Adrenal gland (tissue), 12 donors: Measurements from ENCODE around the gene KRTAP1-1. TPM values are rescaled to one million over a fixed set of nuclear protein-coding genes. Genes with fewer than 3 reads are reported as not detected.

Experiments used
- DNase-seq, 7 donors: peaks; one replicate each; pipeline ENCODE4 v3.0.0-alpha.2; 2019 to 2020
- H3K27ac ChIP-seq, 5 donors: fragments of 200-600 bp; sonication (generic) in 4 of 5; 1 replicate in 3 of 5; 2 replicates in 2 of 5; pipeline versions ENCODE4 v1.5.1 to v1.8.0; 2016 to 2020; ENCODE audit warnings: mild to moderate bottlenecking in 1 of 5
- H3K27me3 ChIP-seq: fragments of 200-600 bp; 2 replicates; pipeline ENCODE4 v1.8.0; 2021
- H3K36me3 ChIP-seq, 2 donors: fragments of 200-600 bp; replicated peaks in 1 of 2; 1 replicate in 1 of 2; 2 replicates in 1 of 2; pipeline versions ENCODE4 v1.5.1 to v1.8.0; 2018 to 2022
- H3K4me1 ChIP-seq, 2 donors: fragments of 200-600 bp; replicated peaks in 1 of 2; 1 replicate in 1 of 2; 2 replicates in 1 of 2; pipeline versions ENCODE4 v1.5.1 to v1.8.0; 2018 to 2021
- H3K4me3 ChIP-seq, 4 donors: fragments of 200-600 bp; sonication (generic) in 3 of 4; one replicate each; pipeline ENCODE4 v1.5.1; 2016 to 2018
- H3K9me3 ChIP-seq, 3 donors: fragments of 200-600 bp; sonication (generic) in 1 of 3; replicated peaks in 1 of 3; 1 replicate in 2 of 3; 2 replicates in 1 of 3; pipeline versions ENCODE4 v1.5.1 to v1.8.0; 2016 to 2021
- POLR2A ChIP-seq, 2 donors: fragments of 450-650 bp; IDR thresholded peaks; one replicate each; pipeline ENCODE4 v1.6.1; 2017; ENCODE audit warnings: antibody characterized with exemption in 2 of 2, mild to moderate bottlenecking in 2 of 2, moderate library complexity in 1 of 2
- WGBS, 4 donors: extraction: QIAGEN DNeasy Blood & Tissue Kit in 2 of 4; methylation state at CpG; one replicate each; pipeline versions ENCODE4 v1.1.5 to v1.1.7; 2013 to 2017; 5-methylcytosine and 5-hydroxymethylcytosine counted together
- intact Hi-C, 2 donors: fragments of 100-400 bp; cut with DNase I; formaldehyde crosslinking; loops; one replicate each; pipeline versions ENCODE4 v1.14.1 to v1.15.0; 2022 to 2023
- polyA plus RNA-seq, 3 donors: library from polyadenylated mRNA; stranded (reverse); fragments of 200-250 nt in 2 of 3; fragments of 350-450 nt in 1 of 3; fragmentation: Illumina TruSeq in 1 of 3; extraction: RNeasy Lipid Tissue Mini Kit (QIAGEN cat#74804) in 1 of 3; gene quantifications; one replicate each; pipeline ENCODE4 v1.2.3, GENCODE V29; 2013 to 2014
- total RNA-seq, 9 donors: library from RNA; depleted of rRNA in 4 of 9; stranded (reverse); fragments of >200 nt in 4 of 9; fragments of 120-200 nt in 1 of 9; fragmentation: NEBNext Ultra II Directional in 1 of 9; extraction: Animal tissue kit (Norgen Biotek cat#: 25700) in 1 of 9; gene quantifications; one replicate each; pipeline versions ENCODE4 v1.1.0 to v1.2.4, GENCODE V29; 2013 to 2023
- TF ChIP-seq, protein P1 (sequence below), 6 experiments: fragments of 450-650 bp in 4 of 6; fragments of 200-600 bp in 2 of 6; sonication (generic) in 1 of 6; IDR thresholded peaks; 1 replicate in 5 of 6; 2 replicates in 1 of 6; pipeline versions ENCODE4 v1.5.1 to v1.8.0; 2016 to 2021; ENCODE audit warnings: antibody characterized with exemption in 6 of 6, mild to moderate bottlenecking in 2 of 6, moderate library complexity in 1 of 6
- donor health status: healthy with polysubstance abuse.
- donor health status: Bipolar disorder and iron deficiency.
- donor health status: DM: yes; HTN: yes; CAD: no.
- donor health status: DM: no; HTN: no; CAD: no.
- donor health status: DM: no; HTN: no; CAD: no.
- donor health status: DM: yes; HTN: yes; CAD: no.

The KRTAP1-1 gene
- total and polyA plus RNA-seq, 12 donors, result not detected

DNA sequence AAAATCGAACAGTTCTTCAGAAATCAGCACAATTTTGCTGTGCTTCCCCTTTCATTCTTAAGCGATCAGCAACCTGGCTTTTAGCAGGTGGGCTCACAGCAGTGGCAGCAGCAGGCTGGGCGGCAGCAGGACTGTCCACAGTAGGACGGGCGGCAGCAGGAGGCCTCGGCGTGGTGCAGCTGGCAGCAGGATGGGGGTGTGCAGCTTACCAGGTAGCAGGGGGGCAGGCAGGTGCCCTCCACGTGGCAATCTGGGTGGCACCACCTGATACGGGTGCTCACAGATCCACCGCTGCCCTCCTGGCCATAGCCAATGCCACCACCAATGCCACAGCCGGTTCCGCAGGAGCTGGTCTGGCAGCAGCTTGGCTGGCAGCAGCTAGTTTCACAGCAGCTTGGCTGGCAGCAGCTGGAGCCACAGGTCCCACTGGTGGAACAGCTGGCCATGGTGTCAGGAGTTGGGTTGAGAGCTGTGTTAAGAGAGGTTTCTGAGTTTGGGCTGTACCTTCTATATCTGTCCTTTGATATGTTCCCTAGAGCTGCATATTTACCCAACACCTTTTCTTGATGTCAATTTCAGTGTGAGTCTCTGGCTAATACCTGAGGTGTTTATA is 11.5 kb downstream of the KRTAP1-1 start, which contains the start of gene KRTAP1-4:
KRTAP1-4 (minus strand) TSS at position 563 of the 613 bp plus-strand sequence; CDS start at position 446, 117 bp downstream.
- Histone ChIP-seq H3K4me1 (no peaks in the 10 kb centered on the region), H3K36me3 (no peaks in the 10 kb centered on the region), H3K9me3 (no peaks in the 10 kb centered on the region), H3K27me3 (no peaks in the 10 kb centered on the region), H3K4me3 (no peak within 1 kb of the TSS), H3K27ac (no peak within 1 kb of the TSS)
- WGBS, 4 donors, result 77 to 91% (median 83%) methylated on average over 7 to 12 of the region's 12 CpGs
- TF ChIP-seq, protein P1, sequence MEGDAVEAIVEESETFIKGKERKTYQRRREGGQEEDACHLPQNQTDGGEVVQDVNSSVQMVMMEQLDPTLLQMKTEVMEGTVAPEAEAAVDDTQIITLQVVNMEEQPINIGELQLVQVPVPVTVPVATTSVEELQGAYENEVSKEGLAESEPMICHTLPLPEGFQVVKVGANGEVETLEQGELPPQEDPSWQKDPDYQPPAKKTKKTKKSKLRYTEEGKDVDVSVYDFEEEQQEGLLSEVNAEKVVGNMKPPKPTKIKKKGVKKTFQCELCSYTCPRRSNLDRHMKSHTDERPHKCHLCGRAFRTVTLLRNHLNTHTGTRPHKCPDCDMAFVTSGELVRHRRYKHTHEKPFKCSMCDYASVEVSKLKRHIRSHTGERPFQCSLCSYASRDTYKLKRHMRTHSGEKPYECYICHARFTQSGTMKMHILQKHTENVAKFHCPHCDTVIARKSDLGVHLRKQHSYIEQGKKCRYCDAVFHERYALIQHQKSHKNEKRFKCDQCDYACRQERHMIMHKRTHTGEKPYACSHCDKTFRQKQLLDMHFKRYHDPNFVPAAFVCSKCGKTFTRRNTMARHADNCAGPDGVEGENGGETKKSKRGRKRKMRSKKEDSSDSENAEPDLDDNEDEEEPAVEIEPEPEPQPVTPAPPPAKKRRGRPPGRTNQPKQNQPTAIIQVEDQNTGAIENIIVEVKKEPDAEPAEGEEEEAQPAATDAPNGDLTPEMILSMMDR (IDR thresholded peaks at IDR 0.05), result no peak
- TF ChIP-seq POLR2A (IDR thresholded peaks at IDR 0.05), result no peak
- intact Hi-C loops, result no loop called here
- DNase-seq, result no peak

DNA sequence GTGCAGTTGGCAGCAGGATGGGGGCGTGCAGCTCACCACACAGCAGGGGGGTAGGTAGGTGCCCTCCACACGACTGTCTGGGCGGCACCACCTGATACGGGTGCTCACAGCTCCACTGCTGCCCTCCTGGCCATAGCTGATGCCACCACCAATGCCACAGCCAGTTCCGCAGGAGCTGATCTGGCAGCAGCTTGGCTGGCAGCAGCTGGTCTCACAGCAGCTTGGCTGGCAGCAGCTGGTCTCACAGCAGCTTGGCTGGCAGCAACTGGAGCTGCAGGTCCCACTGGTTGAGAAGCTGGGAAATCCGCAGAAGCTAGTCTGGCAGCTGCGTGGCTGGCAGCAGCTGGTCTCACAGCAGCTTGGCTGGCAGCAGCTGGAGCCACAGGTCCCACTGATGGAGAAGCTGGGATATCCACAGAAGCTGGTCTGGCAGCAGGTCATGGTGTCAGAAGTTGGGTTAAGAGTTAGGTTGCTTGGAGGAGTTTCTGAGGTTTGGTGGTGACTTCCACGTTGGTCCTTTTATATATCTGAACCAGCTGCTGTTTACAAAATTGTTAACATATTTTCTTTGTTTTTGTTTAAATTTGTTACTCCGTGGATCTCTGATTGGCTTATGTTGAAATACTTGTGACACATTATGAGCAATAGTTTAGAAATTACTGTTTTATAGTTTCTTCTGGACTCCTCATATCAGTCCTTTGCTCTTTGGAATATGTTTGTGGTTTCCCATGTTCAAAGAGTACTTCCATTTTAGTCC is 14.4 kb downstream of the KRTAP1-1 start, which contains the start of gene KRTAP1-5:
KRTAP1-5 (minus strand) TSS at position 494 of the 757 bp plus-strand sequence; CDS start at position 441, 53 bp downstream.
- Histone ChIP-seq H3K9me3 (no peaks in the 10 kb centered on the region), H3K36me3 (no peaks in the 10 kb centered on the region), H3K27me3 (no peaks in the 10 kb centered on the region), H3K4me3 (no peak within 1 kb of the TSS), H3K4me1 (no peaks in the 10 kb centered on the region), H3K27ac (no peak within 1 kb of the TSS)
- WGBS, 4 donors, result 68 to 84% (median 73%) methylated on average over 5 to 9 of the region's 9 CpGs
- TF ChIP-seq, protein P1 (IDR thresholded peaks at IDR 0.05), result no peak
- TF ChIP-seq POLR2A (IDR thresholded peaks at IDR 0.05), result no peak
- intact Hi-C loops, result no loop called here
- no peak for DNase-seq

DNA sequence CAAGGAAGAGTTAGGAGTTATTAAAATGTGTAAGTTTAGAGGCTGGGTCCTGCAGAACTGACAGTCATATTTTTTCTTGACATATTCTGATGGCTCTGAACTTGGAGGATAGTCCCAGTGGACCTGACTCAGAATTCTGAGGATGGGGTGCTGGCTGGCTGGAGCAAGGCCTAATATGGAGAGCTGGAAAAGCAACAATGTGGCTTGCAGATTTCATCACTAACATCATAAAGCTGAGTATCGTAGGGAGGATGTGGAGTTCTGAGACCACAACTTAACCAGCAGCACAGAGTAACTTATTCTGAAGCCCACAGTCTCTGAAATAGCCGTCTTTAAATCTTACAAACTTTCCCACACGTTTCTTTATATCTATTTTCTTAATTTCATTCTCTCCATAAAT is 16.6 kb downstream of the KRTAP1-1 start:
- no peak overlapping the region for H3K27ac ChIP-seq
- no peak overlapping the region for H3K4me3 ChIP-seq
- TF ChIP-seq, protein P1 (IDR thresholded peaks at IDR 0.05), result no peak
- H3K36me3 ChIP-seq, result no peaks in the 10 kb centered on the region
- intact Hi-C loops, result no loop called here
- DNase-seq, result no peak
- H3K9me3 ChIP-seq, result no peaks in the 10 kb centered on the region
- WGBS, 4 donors, result 70 to 75% (median 73%) methylated on average over 3 of the region's 3 CpGs
- H3K27me3 ChIP-seq, result no peaks in the 10 kb centered on the region
- H3K4me1 ChIP-seq, result no peaks in the 10 kb centered on the region

DNA sequence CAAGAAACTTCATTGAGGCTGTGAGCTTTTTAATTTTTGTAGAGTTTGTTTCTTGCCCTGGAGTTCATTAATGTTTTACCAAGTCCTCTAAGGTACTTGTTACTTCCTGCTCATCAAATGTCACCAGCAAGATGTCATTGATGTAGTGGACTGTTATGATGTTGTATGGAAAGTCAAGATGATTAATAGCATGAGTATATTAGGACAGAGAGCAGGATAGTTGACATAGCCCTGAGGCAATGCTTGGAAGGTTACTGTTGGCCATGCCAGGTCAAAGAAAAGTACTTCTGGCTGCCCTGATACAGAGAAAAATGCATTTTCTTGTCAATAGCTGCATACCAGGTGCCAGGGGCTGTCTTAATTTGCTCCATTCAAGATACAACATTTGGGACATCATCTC is 20.9 kb downstream of the KRTAP1-1 start:
- Histone ChIP-seq H3K4me1 (no peaks in the 10 kb centered on the region), H3K4me3 (no peak overlapping the region), H3K27me3 (no peaks in the 10 kb centered on the region), H3K9me3 (no peaks in the 10 kb centered on the region), H3K27ac (no peak overlapping the region), H3K36me3 (no peaks in the 10 kb centered on the region)
- no peak for DNase-seq
- intact Hi-C loops, result no loop called here
- TF ChIP-seq POLR2A (IDR thresholded peaks at IDR 0.05), result no peak
- TF ChIP-seq, protein P1 (IDR thresholded peaks at IDR 0.05), result no peak
